B cell (primary cell): ENCODE measurements around the gene KDM1B. TPM values are rescaled to one million over a fixed set of nuclear protein-coding genes. Genes with fewer than 3 reads are reported as not detected.

Experiments
- ATAC-seq: fragments of 200-7000 bp; cut with Tn5 transposase; one replicate; pipeline ENCODE4 v1.10.0; 2021; ENCODE audit warnings: low read depth, mild to moderate bottlenecking, moderate number of reproducible peaks, moderate library complexity
- CTCF ChIA-PET: fragments of 350-600 bp; sonication (Branson Sonifier 250); formaldehyde crosslinking; loops from one replicate; lab custom pipeline; 2021; ENCODE audit warnings: antibody characterized with exemption, inconsistent platforms; lab: Charles Lee
- POLR2A ChIA-PET: fragments of 350-600 bp; sonication (Branson Sonifier 250); formaldehyde crosslinking; loops from one replicate; lab custom pipeline; 2021; ENCODE audit warnings: antibody characterized with exemption; lab: Charles Lee
- DNase-seq: peaks from one replicate; pipeline ENCODE4 v3.0.0; 2013
- H2AFZ ChIP-seq: 2 replicates; pipeline ENCODE4 v1.6.1; 2012; ENCODE audit warnings: mild to moderate bottlenecking, low read depth, low read length; ENCODE audit not compliant: insufficient read depth, poor library complexity, severe bottlenecking
- H3K27ac ChIP-seq, 2 donors: 1 replicate in 1 of 2; 2 replicates in 1 of 2; pipeline ENCODE4 v1.5.1; 2012 to 2013; ENCODE audit warnings: low read length in 2 of 2, mild to moderate bottlenecking in 2 of 2, moderate library complexity in 1 of 2
- H3K27me3 ChIP-seq, 4 experiments: fragments of 200-600 bp in 1 of 4; sonication (generic) in 1 of 4; replicated peaks in 1 of 4; 1 replicate in 2 of 4; 2 replicates in 2 of 4; pipeline versions ENCODE4 v1.6.1 to v1.7.0; 2013 to 2016; ENCODE audit warnings: low read length in 3 of 4, mild to moderate bottlenecking in 2 of 4, mixed read lengths in 1 of 4, moderate library complexity in 1 of 4; ENCODE audit not compliant: insufficient read depth in 4 of 4, control insufficient read depth in 3 of 4; ENCODE audit errors: control extremely low read depth in 1 of 4
- H3K36me3 ChIP-seq, 2 experiments: replicated peaks in 1 of 2; 1 replicate in 1 of 2; 2 replicates in 1 of 2; pipeline versions ENCODE4 v1.6.1 to v1.7.1; 2013; ENCODE audit warnings: low read length in 1 of 2; ENCODE audit not compliant: insufficient read depth in 2 of 2, control insufficient read depth in 1 of 2; ENCODE audit errors: control extremely low read depth in 1 of 2, extremely low read depth in 1 of 2
- H3K4me1 ChIP-seq, 2 donors: fragments of 200-600 bp in 1 of 2; sonication (generic) in 1 of 2; 1 replicate in 1 of 2; 2 replicates in 1 of 2; pipeline versions ENCODE4 v1.5.1 to v1.6.1; 2013 to 2017; ENCODE audit warnings: low read length in 2 of 2; ENCODE audit not compliant: control insufficient read depth in 2 of 2, insufficient read depth in 2 of 2
- H3K4me2 ChIP-seq: replicated peaks from 2 replicates; pipeline ENCODE3; 2012; ENCODE audit warnings: mild to moderate bottlenecking, low read depth, low read length; ENCODE audit not compliant: poor library complexity, severe bottlenecking
- H3K4me3 ChIP-seq, 5 experiments: fragments of 200-600 bp in 1 of 5; sonication (generic) in 1 of 5; 1 replicate in 3 of 5; 2 replicates in 2 of 5; pipeline versions ENCODE4 v1.5.1 to v1.7.0; 2011 to 2016; ENCODE audit warnings: low read length in 4 of 5, mild to moderate bottlenecking in 4 of 5, low read depth in 2 of 5, control low read depth in 1 of 5, moderate library complexity in 1 of 5; ENCODE audit not compliant: insufficient read depth in 1 of 5; ENCODE audit errors: control extremely low read depth in 1 of 5, extremely low read depth in 1 of 5
- H3K79me2 ChIP-seq: fragments of 200-600 bp; sonication (generic); one replicate; pipeline ENCODE4 v1.6.0; 2016; ENCODE audit warnings: low read length; ENCODE audit not compliant: control insufficient read depth, insufficient read depth
- H3K9ac ChIP-seq: fragments of 200-600 bp; sonication (generic); 2 replicates; pipeline ENCODE4 v1.6.1; 2017; ENCODE audit warnings: mild to moderate bottlenecking, low read length, moderate library complexity
- H3K9me3 ChIP-seq, 3 donors: one replicate each; pipeline versions ENCODE4 v1.6.1 to v1.7.1; 2013; ENCODE audit warnings: low read length in 2 of 3; ENCODE audit not compliant: control insufficient read depth in 2 of 3, insufficient read depth in 1 of 3; ENCODE audit errors: control extremely low read depth in 1 of 3
- H4K20me1 ChIP-seq: 2 replicates; pipeline ENCODE4 v1.6.0; 2012; ENCODE audit warnings: mild to moderate bottlenecking, low read length; ENCODE audit not compliant: insufficient read depth, control insufficient read depth, poor library complexity, severe bottlenecking
- H3K27ac Mint-ChIP-seq: one replicate; pipeline ENCODE4 v1.8.0; 2021; ENCODE audit warnings: mixed read lengths
- H3K27me3 Mint-ChIP-seq: one replicate; pipeline ENCODE4 v1.8.0; 2021; ENCODE audit warnings: mixed read lengths
- H3K4me1 Mint-ChIP-seq: one replicate; pipeline ENCODE4 v1.8.0; 2021; ENCODE audit warnings: mixed read lengths
- H3K4me3 Mint-ChIP-seq: one replicate; pipeline ENCODE4 v1.8.0; 2021; ENCODE audit warnings: mixed read lengths
- H3K9me3 Mint-ChIP-seq: one replicate; pipeline ENCODE4 v1.8.0; 2022; ENCODE audit warnings: mixed read lengths; ENCODE audit not compliant: insufficient read depth
- CTCF ChIP-seq: fragments of 200-600 bp; IDR thresholded peaks from one replicate; pipeline ENCODE4 v1.8.0; 2022; ENCODE audit warnings: antibody characterized with exemption, mild to moderate bottlenecking
- EZH2 ChIP-seq: IDR thresholded peaks from 2 replicates; pipeline ENCODE4 v1.6.1; 2012; ENCODE audit warnings: borderline replicate concordance, low read depth, mild to moderate bottlenecking, moderate library complexity, low read length; ENCODE audit not compliant: insufficient read depth, poor library complexity, severe bottlenecking
- WGBS: methylation state at CpG from one replicate; pipeline ENCODE4 v1.1.5; 2013; ENCODE audit warnings: missing lambda C conversion rate; ENCODE audit not compliant: insufficient coverage; 5-methylcytosine and 5-hydroxymethylcytosine counted together
- intact Hi-C: fragments of 100-400 bp; cut with micrococcal nuclease; formaldehyde crosslinking; loops from one replicate; pipeline ENCODE4 v1.10.0; 2022
- polyA plus RNA-seq: library from polyadenylated mRNA; depleted of rRNA; stranded (reverse); fragments of >200 nt; gene quantifications from 2 replicates; pipeline ENCODE4 v1.2.3, GENCODE V29; 2012
- total RNA-seq, 2 donors: library from RNA; stranded (reverse); fragments of 120-200 nt in 1 of 2; gene quantifications; 1 replicate in 1 of 2; 2 replicates in 1 of 2; pipeline versions ENCODE4 v1.2.3 to v1.2.4, GENCODE V29; 2013 to 2022

The KDM1B gene
- total and polyA plus RNA-seq, 2 donors (not counting 1 experiment from before 2014, with no cell fraction given): 10.9 to 16.0 TPM

DNA sequence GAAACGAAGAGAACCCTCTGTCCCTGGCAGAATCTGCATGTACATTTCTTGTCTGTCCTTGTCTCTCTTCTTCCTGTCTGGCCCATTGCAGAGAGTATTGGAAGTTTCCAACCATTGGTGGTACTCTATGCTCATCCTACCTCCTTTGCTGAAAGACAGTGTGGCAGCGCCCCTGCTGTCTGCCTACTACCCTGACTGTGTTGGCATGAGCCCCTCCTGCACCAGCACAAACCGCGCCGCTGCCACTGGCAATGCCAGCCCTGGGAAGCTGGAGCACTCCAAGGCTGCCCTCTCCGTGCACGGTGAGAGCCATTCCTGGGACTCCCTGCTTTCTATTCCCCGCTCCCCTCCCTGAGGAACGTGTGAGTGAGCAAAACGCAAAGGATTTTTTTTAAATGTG is 32.5 kb downstream of the KDM1B start:
- TF ChIP-seq CTCF: no peak
- TF ChIP-seq EZH2: no peak
- ATAC-seq: no peak
- Histone ChIP-seq H2AFZ (no peak overlapping the region), H3K79me2 (peaks cover 11% of the 10 kb centered on the region), H3K27ac (no peak overlapping the region), H3K4me2 (no peak overlapping the region), H3K9me3 (no peaks in the 10 kb centered on the region), H3K9ac (no peak overlapping the region), H3K4me3 (no peak overlapping the region), H4K20me1 (no peaks in the 10 kb centered on the region), H3K36me3 (peaks cover 4 to 40% of the 10 kb centered on the region in 2 experiments), H3K4me1 (peaks cover 12% of the 10 kb centered on the region in 2 donors), H3K27me3 (no peaks in the 10 kb centered on the region)
- POLR2A ChIA-PET: no interaction called here
- no peak for DNase-seq
- no peaks in the 10 kb centered on the region for H3K27me3 Mint-ChIP-seq
- WGBS: 98% methylated on average over 7 of the region's 10 CpGs
- no peak overlapping the region for H3K27ac Mint-ChIP-seq
- no peaks in the 10 kb centered on the region for H3K9me3 Mint-ChIP-seq
- intact Hi-C loops: no loop called here
- CTCF ChIA-PET: no interaction called here
- H3K4me1 Mint-ChIP-seq: peaks cover 18% of the 10 kb centered on the region
- H3K4me3 Mint-ChIP-seq: no peak overlapping the region

GRCh38 chr6:18189196-18189595 is 34.0 kb downstream of the KDM1B start:
- H3K27ac Mint-ChIP-seq: no peak overlapping the region
- Histone ChIP-seq H3K4me3 (no peak overlapping the region), H3K9ac (no peak overlapping the region), H3K79me2 (peaks cover 11% of the 10 kb centered on the region), H3K27me3 (no peaks in the 10 kb centered on the region), H3K4me1 (peaks cover 12% of the 10 kb centered on the region in 2 donors), H3K4me2 (no peak overlapping the region), H2AFZ (no peak overlapping the region), H3K36me3 (peaks cover 5 to 40% of the 10 kb centered on the region in 2 experiments), H3K27ac (no peak overlapping the region), H4K20me1 (no peaks in the 10 kb centered on the region), H3K9me3 (no peaks in the 10 kb centered on the region)
- CTCF ChIA-PET: no interaction called here
- intact Hi-C loops: no loop called here
- no peaks in the 10 kb centered on the region for H3K9me3 Mint-ChIP-seq
- DNase-seq (no peak), ATAC-seq (no peak)
- H3K4me1 Mint-ChIP-seq: peaks cover 18% of the 10 kb centered on the region
- no peak for TF ChIP-seq EZH2
- TF ChIP-seq CTCF: no peak
- no CpG with 5 or more reads among the region's 2 CpGs for WGBS
- H3K4me3 Mint-ChIP-seq: no peak overlapping the region
- POLR2A ChIA-PET: no interaction called here
- no peaks in the 10 kb centered on the region for H3K27me3 Mint-ChIP-seq
